ENCODE results near the gene PRRG2. TPM values are rescaled to one million over a fixed set of nuclear protein-coding genes. Genes with fewer than 3 reads are reported as not detected.

PRRG2 gene
- total and polyA plus RNA-seq, 2 of the 13 experiments (the other 11 are each of a cell fraction or from before 2014, with no cell fraction given): 0.66 to 0.82 TPM

DNA sequence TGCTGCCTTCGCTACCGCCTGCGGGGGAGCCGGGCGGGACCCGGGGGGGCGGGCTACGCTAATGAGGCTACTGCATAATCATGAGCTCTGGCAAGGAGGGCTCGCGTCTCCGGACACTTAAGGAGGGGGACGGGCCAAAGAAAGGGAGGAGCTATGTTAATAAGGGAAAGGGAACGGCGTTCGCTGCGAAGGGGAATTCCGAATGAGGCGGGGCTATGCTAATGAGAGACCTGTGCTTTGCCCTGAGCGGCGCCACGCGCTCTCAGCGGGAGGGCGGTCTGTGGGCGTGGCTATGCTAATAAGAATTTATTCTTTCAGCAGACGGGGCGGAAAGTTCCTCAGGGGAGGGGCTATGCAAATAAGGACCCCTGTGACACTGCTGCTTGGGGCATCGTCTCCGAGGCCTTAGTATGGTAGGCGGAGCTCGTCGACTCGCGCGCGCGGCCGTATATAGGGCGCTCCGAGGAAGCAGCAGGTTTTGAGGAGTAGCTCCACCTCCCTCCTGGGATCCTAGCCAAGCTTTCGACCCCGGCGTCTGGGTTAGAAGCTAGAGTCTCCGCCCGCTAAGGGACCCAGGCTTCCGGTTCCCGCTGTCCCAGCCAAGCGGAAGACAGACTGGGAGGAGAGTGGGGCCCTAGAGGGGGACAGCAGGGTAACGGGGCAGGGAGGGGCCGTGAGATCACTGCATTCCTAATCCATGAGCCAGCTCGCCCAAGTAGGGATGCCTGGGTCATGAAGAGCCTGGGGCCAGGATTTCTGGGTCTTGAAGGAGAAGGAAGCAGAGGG is 59.2 kb downstream of the PRRG2 start, which contains the start of gene RRAS (continued):
- TF ChIP-seq ZNF280D (CRISPR knock-in tag; IDR thresholded peaks at IDR 0.05) (no peak), RARA (CRISPR knock-in tag; IDR thresholded peaks at IDR 0.05) (peak; percentile 76), XRCC5 (optimal IDR thresholded peaks at IDR 0.05; ENCODE audit: low read length) (no peak), ZNF878 (CRISPR knock-in tag; IDR thresholded peaks at IDR 0.05) (no peak), ZNF678 (CRISPR knock-in tag; IDR thresholded peaks at IDR 0.05) (0 out of 2 replicates have a peak, but pooled peaks have one; percentile 59), PAWR (CRISPR knock-in tag; IDR thresholded peaks at IDR 0.05; ENCODE audit: borderline replicate concordance) (no peak), ZNF331 (CRISPR knock-in tag; IDR thresholded peaks at IDR 0.05) (peak; percentile 60; the same call in 1 of the 2 replicates), CCAR2 (optimal IDR thresholded peaks at IDR 0.05; ENCODE audit: low read depth, low read length) (no peak), CREB1 (IDR thresholded peaks at IDR 0.05) (peak; percentile 55; the same call in 1 of the 2 replicates), CREB1 (CRISPR knock-in tag; IDR thresholded peaks at IDR 0.05) (peak; percentile 87), ZNF263 (CRISPR knock-in tag; IDR thresholded peaks at IDR 0.05) (no peak), GABPA (IDR thresholded peaks at IDR 0.05; ENCODE audit: low read depth, low read length) (peak; percentile 68), GABPA (CRISPR knock-in tag; IDR thresholded peaks at IDR 0.05; ENCODE audit: low read depth) (peak; percentile 92), ZNF737 (CRISPR knock-in tag; IDR thresholded peaks at IDR 0.05; ENCODE audit: borderline replicate concordance) (no peak), FOSL1 (CRISPR knock-in tag; IDR thresholded peaks at IDR 0.05; ENCODE audit: borderline replicate concordance) (peak; percentile 64; the same call in 1 of the 2 replicates)
- TF ChIP-seq, protein P1, sequence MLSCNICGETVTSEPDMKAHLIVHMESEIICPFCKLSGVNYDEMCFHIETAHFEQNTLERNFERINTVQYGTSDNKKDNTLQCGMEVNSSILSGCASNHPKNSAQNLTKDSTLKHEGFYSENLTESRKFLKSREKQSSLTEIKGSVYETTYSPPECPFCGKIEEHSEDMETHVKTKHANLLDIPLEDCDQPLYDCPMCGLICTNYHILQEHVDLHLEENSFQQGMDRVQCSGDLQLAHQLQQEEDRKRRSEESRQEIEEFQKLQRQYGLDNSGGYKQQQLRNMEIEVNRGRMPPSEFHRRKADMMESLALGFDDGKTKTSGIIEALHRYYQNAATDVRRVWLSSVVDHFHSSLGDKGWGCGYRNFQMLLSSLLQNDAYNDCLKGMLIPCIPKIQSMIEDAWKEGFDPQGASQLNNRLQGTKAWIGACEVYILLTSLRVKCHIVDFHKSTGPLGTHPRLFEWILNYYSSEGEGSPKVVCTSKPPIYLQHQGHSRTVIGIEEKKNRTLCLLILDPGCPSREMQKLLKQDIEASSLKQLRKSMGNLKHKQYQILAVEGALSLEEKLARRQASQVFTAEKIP (CRISPR knock-in tag; IDR thresholded peaks at IDR 0.05; ENCODE audit: borderline replicate concordance): no peak
- TF ChIP-seq, protein P2, sequence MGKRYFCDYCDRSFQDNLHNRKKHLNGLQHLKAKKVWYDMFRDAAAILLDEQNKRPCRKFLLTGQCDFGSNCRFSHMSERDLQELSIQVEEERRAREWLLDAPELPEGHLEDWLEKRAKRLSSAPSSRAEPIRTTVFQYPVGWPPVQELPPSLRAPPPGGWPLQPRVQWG (CRISPR knock-in tag; IDR thresholded peaks at IDR 0.05; ENCODE audit: borderline replicate concordance, low read depth): no peak
- TF ChIP-seq, protein P3, sequence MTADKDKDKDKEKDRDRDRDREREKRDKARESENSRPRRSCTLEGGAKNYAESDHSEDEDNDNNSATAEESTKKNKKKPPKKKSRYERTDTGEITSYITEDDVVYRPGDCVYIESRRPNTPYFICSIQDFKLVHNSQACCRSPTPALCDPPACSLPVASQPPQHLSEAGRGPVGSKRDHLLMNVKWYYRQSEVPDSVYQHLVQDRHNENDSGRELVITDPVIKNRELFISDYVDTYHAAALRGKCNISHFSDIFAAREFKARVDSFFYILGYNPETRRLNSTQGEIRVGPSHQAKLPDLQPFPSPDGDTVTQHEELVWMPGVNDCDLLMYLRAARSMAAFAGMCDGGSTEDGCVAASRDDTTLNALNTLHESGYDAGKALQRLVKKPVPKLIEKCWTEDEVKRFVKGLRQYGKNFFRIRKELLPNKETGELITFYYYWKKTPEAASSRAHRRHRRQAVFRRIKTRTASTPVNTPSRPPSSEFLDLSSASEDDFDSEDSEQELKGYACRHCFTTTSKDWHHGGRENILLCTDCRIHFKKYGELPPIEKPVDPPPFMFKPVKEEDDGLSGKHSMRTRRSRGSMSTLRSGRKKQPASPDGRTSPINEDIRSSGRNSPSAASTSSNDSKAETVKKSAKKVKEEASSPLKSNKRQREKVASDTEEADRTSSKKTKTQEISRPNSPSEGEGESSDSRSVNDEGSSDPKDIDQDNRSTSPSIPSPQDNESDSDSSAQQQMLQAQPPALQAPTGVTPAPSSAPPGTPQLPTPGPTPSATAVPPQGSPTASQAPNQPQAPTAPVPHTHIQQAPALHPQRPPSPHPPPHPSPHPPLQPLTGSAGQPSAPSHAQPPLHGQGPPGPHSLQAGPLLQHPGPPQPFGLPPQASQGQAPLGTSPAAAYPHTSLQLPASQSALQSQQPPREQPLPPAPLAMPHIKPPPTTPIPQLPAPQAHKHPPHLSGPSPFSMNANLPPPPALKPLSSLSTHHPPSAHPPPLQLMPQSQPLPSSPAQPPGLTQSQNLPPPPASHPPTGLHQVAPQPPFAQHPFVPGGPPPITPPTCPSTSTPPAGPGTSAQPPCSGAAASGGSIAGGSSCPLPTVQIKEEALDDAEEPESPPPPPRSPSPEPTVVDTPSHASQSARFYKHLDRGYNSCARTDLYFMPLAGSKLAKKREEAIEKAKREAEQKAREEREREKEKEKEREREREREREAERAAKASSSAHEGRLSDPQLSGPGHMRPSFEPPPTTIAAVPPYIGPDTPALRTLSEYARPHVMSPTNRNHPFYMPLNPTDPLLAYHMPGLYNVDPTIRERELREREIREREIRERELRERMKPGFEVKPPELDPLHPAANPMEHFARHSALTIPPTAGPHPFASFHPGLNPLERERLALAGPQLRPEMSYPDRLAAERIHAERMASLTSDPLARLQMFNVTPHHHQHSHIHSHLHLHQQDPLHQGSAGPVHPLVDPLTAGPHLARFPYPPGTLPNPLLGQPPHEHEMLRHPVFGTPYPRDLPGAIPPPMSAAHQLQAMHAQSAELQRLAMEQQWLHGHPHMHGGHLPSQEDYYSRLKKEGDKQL (CRISPR knock-in tag; IDR thresholded peaks at IDR 0.05; ENCODE audit: low read depth): no peak

Measured in HepG2 (cell line).